Skeletal muscle satellite cell (primary cell): ENCODE results near the gene PALMD.

ENCODE experiments used
- H3K27me3 ChIP-seq: 2 replicates; pipeline ENCODE4 v1.7.0; 2013; ENCODE audit warnings: low read length; ENCODE audit not compliant: control insufficient read depth, insufficient read depth
- H3K36me3 ChIP-seq: 2 replicates; pipeline ENCODE4 v1.7.0; 2013; ENCODE audit warnings: mild to moderate bottlenecking, control low read depth, low read length; ENCODE audit not compliant: insufficient read depth
- H3K4me1 ChIP-seq: 2 replicates; pipeline ENCODE4 v1.7.0; 2013; ENCODE audit warnings: low read length; ENCODE audit not compliant: control insufficient read depth, insufficient read depth
- H3K4me2 ChIP-seq: 2 replicates; pipeline ENCODE4 v1.7.0; 2013; ENCODE audit warnings: mild to moderate bottlenecking, low read length
- H3K4me3 ChIP-seq: 2 replicates; pipeline ENCODE4 v1.7.0; 2013; ENCODE audit warnings: low read length
- H3K9ac ChIP-seq: 2 replicates; pipeline ENCODE4 v1.7.0; 2013; ENCODE audit warnings: mild to moderate bottlenecking, low read depth, low read length, moderate library complexity
- H3K9me3 ChIP-seq: replicated peaks from 2 replicates; pipeline ENCODE4 v1.7.0; 2013; ENCODE audit warnings: mild to moderate bottlenecking, control low read depth, low read length

PALMD gene

DNA sequence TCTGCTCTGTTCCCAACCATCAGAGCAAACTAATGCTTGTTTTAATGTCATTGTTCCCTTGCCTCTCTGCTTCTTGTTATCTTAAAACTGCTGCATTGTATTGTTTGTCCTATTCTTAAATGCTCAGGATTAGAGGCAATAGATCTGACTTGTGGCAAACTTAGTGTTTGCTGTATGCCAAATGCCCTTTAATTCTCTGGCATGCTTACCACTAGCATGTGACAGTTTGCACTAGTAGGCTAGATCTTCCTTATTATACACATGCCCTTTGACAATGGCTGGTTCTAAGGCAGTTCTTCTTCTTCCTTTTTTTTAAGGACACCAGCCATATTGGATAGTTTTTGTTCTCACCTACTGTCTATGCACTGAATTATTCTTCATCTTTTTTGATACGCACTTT is 30.1 kb downstream of the PALMD start:
- Histone ChIP-seq H3K4me2 (no peak overlapping the region), H3K4me1 (peaks cover 23% of the 10 kb centered on the region), H3K27me3 (no peaks in the 10 kb centered on the region), H3K9me3 (no peaks in the 10 kb centered on the region), H3K4me3 (no peak overlapping the region), H3K9ac (no peak overlapping the region), H3K36me3 (no peaks in the 10 kb centered on the region)

DNA sequence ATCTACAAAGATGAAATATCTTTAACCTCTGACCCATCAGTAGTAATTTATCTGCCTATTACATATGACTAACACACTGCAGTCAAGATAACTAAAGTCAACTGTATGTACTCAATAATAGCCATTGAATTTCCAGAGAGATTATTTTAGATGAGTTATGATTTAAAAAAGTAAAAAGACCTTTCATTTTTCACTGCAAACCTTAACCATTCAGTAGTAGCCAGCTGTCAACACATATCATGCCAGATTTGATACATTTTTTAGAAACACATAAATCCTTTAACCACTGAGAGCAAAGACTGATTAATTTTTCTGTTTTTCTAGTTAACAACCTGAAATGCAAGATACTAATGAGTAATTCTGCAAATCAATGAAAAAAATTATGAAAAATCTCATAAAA is 31.0 kb downstream of the PALMD start:
- no peaks in the 10 kb centered on the region for H3K27me3 ChIP-seq
- no peaks in the 10 kb centered on the region for H3K9me3 ChIP-seq
- peaks cover 30% of the 10 kb centered on the region for H3K4me1 ChIP-seq
- H3K4me2 ChIP-seq = no peak overlapping the region
- no peak overlapping the region for H3K9ac ChIP-seq
- H3K4me3 ChIP-seq = no peak overlapping the region
- H3K36me3 ChIP-seq = no peaks in the 10 kb centered on the region

DNA sequence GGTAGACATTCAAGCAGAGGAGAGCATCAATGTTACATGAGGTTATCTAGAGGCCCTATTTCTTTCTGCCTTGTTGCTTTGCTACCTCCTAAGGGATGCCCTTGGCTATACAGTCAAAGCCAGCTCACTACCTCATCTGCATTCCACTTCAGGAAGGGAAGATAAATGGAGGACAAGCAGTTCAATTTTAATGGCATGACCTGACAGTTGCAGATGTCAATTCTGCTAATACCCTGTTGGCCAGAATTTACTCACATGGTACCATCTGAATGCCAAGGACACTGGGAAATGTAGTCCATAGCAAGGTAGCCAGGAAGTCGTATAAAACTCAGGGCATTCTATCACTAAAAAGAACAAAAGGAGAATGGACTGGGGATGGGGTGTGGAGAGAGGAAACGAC is 31.5 kb downstream of the PALMD start:
- Histone ChIP-seq H3K4me3 (no peak overlapping the region), H3K9me3 (no peaks in the 10 kb centered on the region), H3K4me2 (no peak overlapping the region), H3K9ac (no peak overlapping the region), H3K36me3 (no peaks in the 10 kb centered on the region), H3K4me1 (peaks cover 31% of the 10 kb centered on the region), H3K27me3 (no peaks in the 10 kb centered on the region)

DNA sequence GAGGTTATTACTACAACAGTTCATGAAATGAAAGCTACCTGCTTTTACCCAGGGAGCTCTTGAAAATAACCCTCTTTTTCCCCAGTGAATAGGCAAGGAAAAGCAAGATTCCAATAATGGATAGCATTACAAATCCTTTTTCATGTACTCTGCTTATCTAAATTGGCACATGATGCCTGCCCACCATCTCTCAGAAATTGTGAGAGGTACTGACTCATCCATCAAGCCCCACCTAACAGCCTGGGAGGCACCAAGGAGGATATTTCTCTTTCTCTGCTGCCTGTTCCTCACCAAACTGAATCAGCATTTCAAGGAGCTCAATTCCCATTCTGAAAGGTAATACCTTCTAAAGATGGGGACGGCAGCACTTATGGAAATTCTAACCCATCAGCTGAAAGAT is 34.4 kb downstream of the PALMD start:
- Histone ChIP-seq H3K4me2 (peak overlapping the region; percentile 8), H3K4me3 (no peak overlapping the region), H3K36me3 (no peaks in the 10 kb centered on the region), H3K9ac (no peak overlapping the region), H3K9me3 (no peaks in the 10 kb centered on the region), H3K4me1 (peaks cover 34% of the 10 kb centered on the region), H3K27me3 (no peaks in the 10 kb centered on the region)

DNA sequence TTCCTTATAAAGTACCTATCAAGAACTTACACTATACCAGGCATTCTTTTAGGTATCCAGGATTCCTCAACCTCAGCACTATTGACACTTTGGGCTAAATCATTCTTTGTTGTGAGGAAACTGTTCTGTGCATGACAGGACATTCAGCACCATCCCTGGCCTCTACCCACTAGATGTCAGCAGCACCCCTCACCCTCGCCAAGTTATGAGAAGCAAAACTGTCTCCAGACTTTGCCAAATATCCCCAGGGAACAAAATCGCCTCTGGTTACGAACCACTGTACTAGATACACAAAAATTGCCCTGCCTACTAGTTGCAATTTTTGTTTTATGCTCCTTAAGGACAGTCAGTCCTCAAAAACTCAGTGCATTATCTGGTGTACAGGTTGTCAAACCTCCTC is 35.7 kb downstream of the PALMD start:
- peak overlapping the region; percentile 51 for H3K9ac ChIP-seq
- no peaks in the 10 kb centered on the region for H3K36me3 ChIP-seq
- H3K27me3 ChIP-seq = no peaks in the 10 kb centered on the region
- no peaks in the 10 kb centered on the region for H3K9me3 ChIP-seq
- H3K4me3 ChIP-seq = no peak overlapping the region
- peak overlapping the region; percentile 32 for H3K4me2 ChIP-seq
- peaks cover 42% of the 10 kb centered on the region for H3K4me1 ChIP-seq

DNA sequence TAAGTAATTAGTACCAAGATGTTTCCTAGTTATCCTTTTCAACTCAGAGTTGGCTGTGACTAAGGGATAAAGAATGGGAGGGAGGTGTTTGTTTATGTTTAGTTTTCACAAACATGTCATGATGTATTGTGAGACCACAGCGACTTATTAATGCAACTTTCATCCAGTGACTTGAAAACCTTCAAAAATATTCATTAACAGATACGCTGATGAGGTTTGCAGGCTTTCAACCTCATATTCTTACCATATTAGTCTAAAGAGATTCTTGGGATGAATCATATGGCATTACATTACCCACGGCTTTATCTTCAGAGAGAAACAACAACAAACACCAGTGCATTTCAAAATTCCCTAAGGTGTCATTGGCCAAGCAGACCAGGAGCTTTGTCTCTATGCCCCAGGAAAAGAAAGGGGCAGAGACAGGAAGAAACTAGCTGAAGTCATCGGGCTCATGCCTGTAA is 36.4 kb downstream of the PALMD start:
- no peaks in the 10 kb centered on the region for H3K27me3 ChIP-seq
- H3K4me2 ChIP-seq = peak overlapping the region; percentile 32
- no peaks in the 10 kb centered on the region for H3K9me3 ChIP-seq
- H3K4me3 ChIP-seq = no peak overlapping the region
- no peaks in the 10 kb centered on the region for H3K36me3 ChIP-seq
- peaks cover 42% of the 10 kb centered on the region for H3K4me1 ChIP-seq
- H3K9ac ChIP-seq = peak overlapping the region; percentile 51

DNA sequence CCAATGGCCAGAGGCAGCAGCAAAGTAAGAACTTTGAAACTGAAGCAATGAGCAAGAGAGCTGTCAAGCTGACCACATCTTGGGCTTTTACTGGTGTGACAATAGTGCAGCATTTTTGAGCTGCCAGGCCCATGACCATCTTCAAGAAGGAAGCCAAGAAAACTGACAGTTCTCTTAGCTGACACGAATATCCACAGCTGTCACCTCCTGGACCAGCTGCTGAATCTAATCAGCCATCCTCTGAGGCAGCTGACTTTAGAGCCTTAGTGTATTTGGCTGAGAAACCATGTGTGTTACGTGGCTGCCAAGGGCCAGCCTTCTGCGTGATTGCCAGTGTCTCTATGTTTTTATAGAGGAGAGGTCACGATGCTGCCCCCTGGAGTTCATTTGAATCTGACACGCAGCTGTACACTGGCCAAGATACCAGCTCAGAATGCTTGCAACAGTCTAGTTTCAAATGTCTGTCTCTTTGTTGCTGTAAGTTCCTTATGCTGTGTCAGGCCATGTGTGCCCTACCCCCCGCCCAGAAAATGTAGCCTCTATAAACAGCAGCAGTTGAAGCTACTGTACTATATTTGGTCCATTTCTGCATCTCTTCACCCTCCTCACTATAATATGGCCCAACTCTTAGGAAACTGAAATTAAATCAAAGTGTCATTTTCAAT is 39.7 kb downstream of the PALMD start:
- H3K36me3 ChIP-seq = peaks cover 5% of the 10 kb centered on the region
- H3K4me2 ChIP-seq = no peak overlapping the region
- peak overlapping the region; percentile 48 for H3K9ac ChIP-seq
- H3K4me1 ChIP-seq = peaks cover 35% of the 10 kb centered on the region
- H3K27me3 ChIP-seq = no peaks in the 10 kb centered on the region
- no peak overlapping the region for H3K4me3 ChIP-seq
- H3K9me3 ChIP-seq = no peaks in the 10 kb centered on the region

DNA sequence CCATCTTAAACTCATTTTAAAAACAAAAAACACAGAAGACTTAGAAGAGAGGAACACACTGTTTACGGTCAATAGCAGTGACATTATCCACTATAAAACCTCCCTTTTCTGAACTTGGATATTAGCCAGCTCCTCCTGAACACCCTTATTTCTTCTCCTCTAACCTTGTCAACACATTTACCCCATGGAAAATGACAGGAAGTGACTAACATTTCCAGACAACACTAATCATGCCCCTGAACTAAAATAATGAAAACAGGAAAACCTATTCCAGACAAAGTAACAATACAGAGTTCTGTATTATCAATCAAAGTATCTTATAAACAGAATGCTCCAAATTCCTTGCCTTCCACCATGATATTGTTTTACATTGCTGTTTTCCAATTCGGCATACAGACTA is 45.3 kb downstream of the PALMD start:
- no peak overlapping the region for H3K9ac ChIP-seq
- H3K9me3 ChIP-seq = no peaks in the 10 kb centered on the region
- H3K36me3 ChIP-seq = peaks cover 5% of the 10 kb centered on the region
- peaks cover 8% of the 10 kb centered on the region for H3K4me1 ChIP-seq
- H3K4me2 ChIP-seq = no peak overlapping the region
- no peak overlapping the region for H3K4me3 ChIP-seq
- H3K27me3 ChIP-seq = no peaks in the 10 kb centered on the region

DNA sequence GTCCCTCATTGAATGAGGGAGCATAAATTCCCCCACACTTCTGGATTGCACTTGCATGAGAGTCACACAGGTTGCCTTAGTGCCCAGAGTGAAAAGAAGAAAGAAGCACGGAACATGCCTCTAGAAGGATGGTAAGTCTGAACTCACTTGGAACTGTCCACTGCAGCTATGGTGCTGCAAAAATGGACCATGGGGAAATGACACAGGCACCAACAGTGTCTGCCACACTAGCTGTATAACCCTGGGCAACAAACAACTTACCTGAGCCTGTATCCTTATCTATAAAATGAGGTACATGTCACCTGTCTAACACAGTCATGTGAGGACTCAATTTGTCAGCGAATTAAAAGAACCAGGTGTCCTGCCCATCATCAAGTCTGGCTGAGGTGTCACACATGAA is 50.7 kb downstream of the PALMD start:
- no peaks in the 10 kb centered on the region for H3K36me3 ChIP-seq
- H3K4me1 ChIP-seq = no peaks in the 10 kb centered on the region
- H3K4me2 ChIP-seq = no peak overlapping the region
- no peaks in the 10 kb centered on the region for H3K9me3 ChIP-seq
- H3K27me3 ChIP-seq = no peaks in the 10 kb centered on the region
- no peak overlapping the region for H3K4me3 ChIP-seq
- no peak overlapping the region for H3K9ac ChIP-seq

DNA sequence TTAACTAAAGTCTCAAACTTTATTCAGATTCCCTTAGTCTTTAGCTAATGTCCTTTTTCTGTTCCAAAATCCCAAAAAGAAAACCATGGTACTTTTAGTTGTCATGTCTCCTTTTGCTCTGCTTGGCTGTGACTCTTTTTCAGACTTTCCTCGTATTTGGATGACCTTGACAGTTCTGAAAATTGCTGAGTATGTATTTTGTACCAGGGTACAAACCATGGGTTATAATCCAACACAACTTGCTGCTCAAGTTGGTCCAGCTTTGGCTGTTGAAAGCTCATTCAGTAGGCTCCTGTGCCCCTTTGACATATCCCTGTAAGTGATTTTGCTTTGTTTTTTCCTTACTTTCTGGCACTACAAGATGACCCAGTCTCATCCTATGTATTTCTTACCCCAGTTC is 51.7 kb downstream of the PALMD start:
- Histone ChIP-seq H3K9ac (no peak overlapping the region), H3K4me1 (no peaks in the 10 kb centered on the region), H3K4me2 (no peak overlapping the region), H3K27me3 (no peaks in the 10 kb centered on the region), H3K4me3 (no peak overlapping the region), H3K9me3 (no peaks in the 10 kb centered on the region), H3K36me3 (no peaks in the 10 kb centered on the region)

DNA sequence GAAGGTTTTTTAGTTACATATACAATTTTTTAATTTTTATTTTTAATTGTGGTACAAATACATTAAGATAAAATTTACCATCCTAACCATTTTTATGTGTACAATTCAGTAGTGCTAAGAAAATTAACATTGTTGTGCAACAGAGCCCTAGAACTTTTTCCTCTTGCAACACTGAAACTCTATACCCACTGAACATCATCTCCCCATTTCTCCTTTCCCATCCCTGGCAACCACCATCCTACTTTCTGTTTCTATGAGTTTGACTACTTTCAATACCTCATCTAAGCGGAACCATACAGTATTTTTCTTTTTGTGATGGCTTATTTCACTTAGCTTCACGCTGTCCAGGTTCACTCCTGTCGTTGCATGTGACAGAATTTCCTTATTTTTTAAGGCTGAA is 54.1 kb downstream of the PALMD start:
- H3K36me3 ChIP-seq = no peaks in the 10 kb centered on the region
- H3K27me3 ChIP-seq = no peaks in the 10 kb centered on the region
- H3K4me1 ChIP-seq = peaks cover 9% of the 10 kb centered on the region
- no peak overlapping the region for H3K9ac ChIP-seq
- H3K4me2 ChIP-seq = no peak overlapping the region
- no peak overlapping the region for H3K4me3 ChIP-seq
- no peaks in the 10 kb centered on the region for H3K9me3 ChIP-seq

DNA sequence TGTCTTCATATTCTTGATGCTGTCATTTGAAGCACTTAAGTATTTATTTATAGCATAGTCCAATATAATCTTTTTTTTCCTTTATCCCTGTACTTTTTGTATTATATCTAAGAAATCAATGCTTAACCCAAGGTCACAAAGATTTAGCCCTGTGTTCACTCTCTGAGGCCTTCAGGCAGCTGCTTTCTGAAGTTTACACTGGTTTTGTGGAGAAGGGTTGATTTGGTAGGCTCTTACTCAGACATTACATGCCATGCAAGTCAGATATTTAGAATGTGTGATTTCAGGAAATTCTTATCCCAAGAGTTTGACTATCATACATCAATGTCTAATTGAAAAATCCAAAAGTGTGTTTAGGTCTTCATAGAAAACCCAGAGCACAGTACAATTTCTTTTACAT is 56.3 kb downstream of the PALMD start:
- H3K9ac ChIP-seq = no peak overlapping the region
- no peaks in the 10 kb centered on the region for H3K36me3 ChIP-seq
- H3K9me3 ChIP-seq = no peaks in the 10 kb centered on the region
- no peak overlapping the region for H3K4me3 ChIP-seq
- peaks cover 9% of the 10 kb centered on the region for H3K4me1 ChIP-seq
- no peaks in the 10 kb centered on the region for H3K27me3 ChIP-seq
- H3K4me2 ChIP-seq = no peak overlapping the region
